ENCODE results near the gene SP140.
"Not testable (repeated sequence)": the region's sequence is repeated elsewhere in the genome, so short reads cannot be mapped to it uniquely, and the experiment has no call there.

The SP140 gene

GRCh38 chr2:230225486-230225885 is at the start of gene SP140:
TSS of gene SP140 (plus strand) at chr2:230225736. CDS start at chr2:230225845, 109 bp downstream.
- no peak for DNase-seq (ENCODE audit: low spot score)

GRCh38 chr2:230176996-230177395 is 48.5 kb upstream of the SP140 start:
- DNase-seq (ENCODE audit: low spot score), result no peak

GRCh38 chr2:230178546-230179485 is 46.7 kb upstream of the SP140 start:
- DNase-seq (ENCODE audit: low spot score), result no peak

GRCh38 chr2:230179907-230180306 is 45.6 kb upstream of the SP140 start:
- no peak for DNase-seq (ENCODE audit: low spot score)

GRCh38 chr2:230181195-230181594 is 44.3 kb upstream of the SP140 start:
- no peak for DNase-seq (ENCODE audit: low spot score)

- no peak for DNase-seq (ENCODE audit: low spot score)
Observed at GRCh38 chr2:230184727-230185578, 40.6 kb upstream of the SP140 start.

GRCh38 chr2:230202430-230203109 is 23.0 kb upstream of the SP140 start:
- DNase-seq (ENCODE audit: low spot score), result no peak

- DNase-seq (ENCODE audit: low spot score), result no peak
Observed at GRCh38 chr2:230203110-230203676, 22.3 kb upstream of the SP140 start.

- DNase-seq (ENCODE audit: low spot score), result no peak
Observed at GRCh38 chr2:230205034-230205433, 20.5 kb upstream of the SP140 start.

- DNase-seq (ENCODE audit: low spot score), result no peak
Observed at GRCh38 chr2:230205721-230206120, 19.8 kb upstream of the SP140 start.

- no peak for DNase-seq (ENCODE audit: low spot score)
Observed at GRCh38 chr2:230208576-230208975, 17.0 kb upstream of the SP140 start.

- DNase-seq (ENCODE audit: low spot score), result no peak
Observed at GRCh38 chr2:230209422-230210051, 16.0 kb upstream of the SP140 start.

- no peak for DNase-seq (ENCODE audit: low spot score)
Observed at GRCh38 chr2:230216489-230216888, 9.0 kb upstream of the SP140 start.

GRCh38 chr2:230217424-230217823 is 8.1 kb upstream of the SP140 start:
- DNase-seq (ENCODE audit: low spot score), result no peak

- no peak for DNase-seq (ENCODE audit: low spot score)
Observed at GRCh38 chr2:230218421-230218820, 7.1 kb upstream of the SP140 start.

GRCh38 chr2:230219419-230220331 is 5.9 kb upstream of the SP140 start, which contains the start of gene SP110:
TSS of gene SP110 (minus strand) at chr2:230219984. CDS start at chr2:230216927, 3,057 bp downstream.
- peak; percentile 56 for DNase-seq (ENCODE audit: low spot score)

GRCh38 chr2:230220347-230220969 is 5.1 kb upstream of the SP140 start:
- DNase-seq (ENCODE audit: low spot score), result no peak

- no peak for DNase-seq (ENCODE audit: low spot score)
Observed at GRCh38 chr2:230221493-230221892, 4.0 kb upstream of the SP140 start.

GRCh38 chr2:230222829-230223228 is 2.7 kb upstream of the SP140 start:
- DNase-seq (ENCODE audit: low spot score), result not testable (repeated sequence)

- DNase-seq (ENCODE audit: low spot score), result no peak
Observed at GRCh38 chr2:230224458-230224857, 1.1 kb upstream of the SP140 start.
